ENCODE data around the gene TBKBP1.
"Not testable (repeated sequence)": the region's sequence is repeated elsewhere in the genome, so short reads cannot be mapped to it uniquely, and the experiment has no call there.

The TBKBP1 gene

DNA sequence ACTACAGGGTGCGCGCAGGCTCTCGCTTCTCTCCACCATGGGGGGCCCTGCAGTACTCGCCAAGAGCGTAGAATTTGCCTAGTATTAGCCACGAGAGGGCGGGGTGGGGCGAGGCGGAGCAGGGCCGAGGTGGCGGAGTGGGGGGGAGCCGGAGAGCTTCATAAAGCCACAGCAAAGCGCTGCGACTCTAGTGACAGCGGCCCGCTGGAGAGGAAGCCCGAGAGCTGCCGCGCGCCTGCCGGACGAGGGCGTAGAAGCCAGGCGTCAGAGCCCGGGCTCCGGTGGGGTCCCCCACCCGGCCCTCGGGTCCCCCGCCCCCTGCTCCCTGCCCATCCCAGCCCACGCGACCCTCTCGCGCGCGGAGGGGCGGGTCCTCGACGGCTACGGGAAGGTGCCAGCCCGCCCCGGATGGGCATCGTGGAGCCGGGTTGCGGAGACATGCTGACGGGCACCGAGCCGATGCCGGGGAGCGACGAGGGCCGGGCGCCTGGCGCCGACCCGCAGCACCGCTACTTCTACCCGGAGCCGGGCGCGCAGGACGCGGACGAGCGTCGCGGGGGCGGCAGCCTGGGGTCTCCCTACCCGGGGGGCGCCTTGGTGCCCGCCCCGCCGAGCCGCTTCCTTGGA, 39.2 kb downstream of the TBKBP1 start, which contains the start of gene TBX21:
Gene TBX21 (plus strand): TSS at position 190 of the 627 bp plus-strand sequence. CDS start 219 bp downstream, at position 409.
- no peak for DNase-seq (ENCODE audit: low read depth)

DNA sequence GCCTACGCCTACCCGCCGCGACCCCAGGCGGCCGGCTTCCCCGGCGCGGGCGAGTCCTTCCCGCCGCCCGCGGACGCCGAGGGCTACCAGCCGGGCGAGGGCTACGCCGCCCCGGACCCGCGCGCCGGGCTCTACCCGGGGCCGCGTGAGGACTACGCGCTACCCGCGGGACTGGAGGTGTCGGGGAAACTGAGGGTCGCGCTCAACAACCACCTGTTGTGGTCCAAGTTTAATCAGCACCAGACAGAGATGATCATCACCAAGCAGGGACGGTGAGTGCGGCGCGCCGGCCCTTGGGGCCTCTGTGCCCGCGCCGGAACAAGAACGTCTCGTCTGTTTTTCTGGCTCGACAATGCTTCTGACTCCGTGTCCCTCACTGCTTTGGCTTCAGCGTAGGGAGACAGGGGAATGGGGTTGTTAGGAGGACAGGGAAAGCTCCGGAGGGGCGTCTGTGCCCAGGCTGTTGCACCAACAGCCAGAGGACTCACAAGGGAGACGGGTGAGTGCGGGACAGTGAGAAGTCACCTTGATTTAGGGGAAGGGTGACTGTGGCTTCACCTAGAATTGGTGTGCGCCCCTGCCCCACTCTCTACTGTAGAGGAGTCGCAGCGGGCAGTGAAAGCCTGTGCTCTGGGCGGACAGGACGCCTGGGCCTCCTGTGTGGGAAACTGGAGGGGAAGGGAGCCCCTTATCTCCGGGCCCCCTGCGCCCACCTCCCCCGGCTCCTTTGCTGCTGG, 39.9 kb downstream of the TBKBP1 start:
- no peak for DNase-seq (ENCODE audit: low read depth)

DNA sequence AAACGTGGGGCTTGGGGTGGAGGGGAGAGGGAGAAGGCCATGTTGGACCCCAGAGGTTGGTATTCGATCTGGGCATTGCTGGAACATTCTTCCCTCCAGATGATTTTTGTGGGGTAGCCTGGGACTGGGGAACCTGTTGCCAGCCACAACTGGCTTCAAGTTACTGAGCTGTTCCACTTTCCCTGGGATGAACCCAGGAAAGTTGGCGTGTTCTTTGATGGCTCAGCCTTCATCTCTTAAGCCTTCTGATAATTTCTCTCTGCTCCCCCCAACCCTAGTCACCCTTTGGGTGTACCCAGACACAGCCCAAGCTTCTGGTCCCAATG, 41.1 kb downstream of the TBKBP1 start:
- DNase-seq (ENCODE audit: low read depth) = no peak

DNA sequence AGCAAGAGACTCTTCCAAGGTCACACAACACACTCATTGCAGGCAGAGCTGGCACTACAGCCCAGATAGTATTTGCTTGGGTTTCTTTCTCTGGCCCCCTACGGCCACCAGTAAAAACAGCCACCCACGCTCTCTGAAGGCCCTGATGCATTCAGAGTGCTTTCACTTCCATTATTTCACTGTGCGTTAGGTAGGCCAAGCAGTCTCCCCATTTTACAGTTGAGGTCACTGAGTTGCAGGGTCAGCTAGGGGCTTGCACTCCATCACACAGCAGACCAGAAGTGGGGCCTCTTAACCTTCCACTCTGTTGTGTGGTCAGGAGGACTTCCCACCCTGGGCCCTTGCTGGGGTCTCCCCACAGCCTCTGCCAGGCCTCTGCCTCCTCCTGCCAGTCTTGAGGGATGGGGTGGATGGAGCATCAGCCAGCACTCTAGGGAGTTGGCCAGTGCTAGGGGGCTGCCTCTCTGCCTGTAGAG, 41.6 kb downstream of the TBKBP1 start:
- DNase-seq (ENCODE audit: low read depth) = no peak

DNA sequence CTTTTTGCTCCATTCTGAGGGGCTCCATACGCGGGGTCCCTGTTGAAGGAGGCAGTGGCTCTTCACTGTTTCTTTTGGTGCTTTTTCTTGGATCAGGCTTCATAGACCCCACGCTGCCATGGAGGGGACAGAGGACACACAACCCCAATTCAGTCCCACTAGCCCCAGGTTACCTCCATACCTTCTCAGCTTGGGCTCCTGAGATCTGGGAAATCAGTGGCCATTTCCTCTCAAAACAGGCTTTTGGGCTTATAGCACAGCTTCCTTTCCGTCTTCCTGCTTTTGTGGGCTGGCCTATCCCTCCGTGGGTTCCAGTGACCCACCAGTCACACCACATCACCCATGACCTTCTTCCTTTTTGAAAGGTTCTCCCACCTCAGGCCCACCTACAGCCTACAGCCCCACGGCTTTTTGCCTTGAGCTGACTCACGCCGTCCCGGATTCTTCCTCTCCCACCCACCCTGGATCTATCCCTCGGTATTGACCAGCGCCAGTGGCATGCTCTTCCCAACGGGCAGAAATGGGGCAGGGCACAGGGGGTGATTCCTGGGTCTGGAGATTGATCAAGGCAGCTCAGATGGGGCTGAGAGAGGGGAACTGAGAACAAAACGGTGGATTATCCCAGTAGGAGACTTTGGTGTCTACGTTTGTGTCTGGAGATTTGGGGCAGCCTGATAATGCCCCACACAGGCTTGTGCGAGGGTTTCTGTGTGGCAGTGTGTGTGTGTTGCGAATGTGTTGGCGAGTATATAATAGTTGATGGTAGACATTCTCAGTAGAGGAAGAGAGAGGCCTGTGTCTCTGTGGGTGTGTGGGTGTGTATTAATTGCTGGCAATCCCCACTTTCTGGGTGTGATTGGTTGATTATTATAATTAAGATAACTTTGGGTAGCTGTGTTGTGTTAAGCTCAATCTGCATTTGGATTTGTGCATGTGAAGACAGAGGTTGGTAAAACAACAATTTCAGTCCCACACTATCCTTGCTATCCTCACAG, 42.8 kb downstream of the TBKBP1 start:
- no peak for DNase-seq (ENCODE audit: low read depth)

DNA sequence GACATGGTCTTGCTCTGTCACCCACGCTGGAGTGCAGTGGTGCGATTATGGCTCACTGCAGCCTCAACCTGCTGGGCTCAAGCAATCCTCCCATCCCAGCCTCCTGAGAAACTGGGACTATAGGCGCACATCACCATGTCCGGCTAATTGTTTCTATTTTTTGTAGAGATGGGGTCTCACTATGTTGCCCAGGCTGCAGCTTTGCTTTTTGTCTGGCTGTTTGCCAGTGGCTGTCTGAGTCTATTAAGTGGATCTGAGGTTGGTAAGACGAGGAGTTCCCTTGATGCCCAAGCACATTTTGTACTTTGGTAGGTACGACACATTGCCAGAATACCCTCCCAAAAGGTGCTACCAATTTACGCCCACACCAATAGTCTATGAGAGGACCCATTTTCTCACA, 44.2 kb downstream of the TBKBP1 start:
- no peak for DNase-seq (ENCODE audit: low read depth)

DNA sequence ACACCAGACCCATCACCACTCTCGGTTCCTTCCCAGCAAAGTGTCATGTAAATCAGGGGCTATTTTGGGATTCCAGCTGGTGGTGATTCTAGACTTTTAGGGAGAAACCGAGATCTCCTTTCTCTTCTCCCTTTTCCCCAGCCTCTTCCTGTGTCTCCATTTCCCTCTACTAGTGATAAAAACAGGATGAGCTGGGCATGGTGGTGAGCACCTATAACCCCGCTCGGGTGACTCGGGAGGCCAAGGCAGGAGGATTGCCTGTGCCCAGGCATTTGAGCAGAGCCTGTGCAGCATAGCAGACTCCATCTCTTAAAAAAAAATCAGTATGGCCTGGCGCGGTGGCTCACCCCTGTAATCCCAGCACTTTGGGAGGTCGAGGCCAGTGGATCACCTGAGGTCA, 45.2 kb downstream of the TBKBP1 start:
- DNase-seq (ENCODE audit: low read depth) = no peak

DNA sequence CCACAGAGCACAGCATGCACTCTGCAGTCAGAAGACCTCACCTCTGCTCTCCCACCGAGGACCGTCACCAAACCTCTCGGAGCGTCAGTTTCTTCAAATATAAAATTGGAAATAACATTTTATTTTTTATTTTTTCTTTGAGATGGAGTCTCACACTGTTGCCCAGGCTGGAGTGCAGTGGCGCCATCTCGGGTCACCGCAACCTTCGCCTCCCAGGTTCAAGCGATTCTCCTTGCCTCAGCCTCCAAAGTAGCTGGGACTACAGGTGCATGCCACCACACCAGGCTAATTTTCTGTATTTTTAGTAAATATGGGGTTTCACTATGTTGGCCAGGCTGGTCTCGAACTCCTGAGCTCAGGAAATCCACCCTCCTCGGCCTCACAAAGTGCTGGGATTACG, 46.0 kb downstream of the TBKBP1 start:
- DNase-seq (ENCODE audit: low read depth) = not testable (repeated sequence)

DNA sequence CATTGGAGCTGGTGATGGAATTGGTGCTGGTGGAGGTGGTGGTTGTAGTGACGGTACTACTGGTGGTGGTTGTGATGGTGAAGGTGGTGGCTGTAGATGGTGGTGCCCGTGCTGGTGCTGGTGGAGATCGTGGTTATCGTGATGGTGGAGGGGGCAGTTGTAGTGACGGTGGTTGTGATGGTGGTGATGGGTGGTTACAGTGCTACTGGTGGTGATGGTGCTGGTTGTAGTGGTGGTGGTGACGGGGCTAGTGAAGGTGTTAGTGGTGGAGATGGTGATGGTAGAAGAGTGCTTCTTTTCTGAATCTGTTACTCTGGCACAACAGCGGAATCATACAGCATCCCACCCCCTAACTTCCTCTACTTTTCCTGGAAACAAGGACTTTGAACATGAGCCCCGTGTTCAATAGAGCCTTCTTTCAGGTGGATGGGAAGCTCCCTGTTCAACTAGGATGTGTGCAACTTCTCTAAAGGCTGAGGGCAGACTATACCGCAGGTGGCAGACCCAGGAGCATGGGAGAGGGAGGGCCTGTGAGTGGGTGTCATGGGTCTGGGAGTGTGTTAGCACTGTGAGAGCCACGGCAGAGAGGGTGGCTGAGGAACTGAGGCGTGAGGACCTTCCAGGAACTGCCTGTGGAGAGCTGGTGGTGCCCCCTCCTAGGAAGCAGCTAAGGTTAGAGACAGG, 47.3 kb downstream of the TBKBP1 start:
- no peak for DNase-seq (ENCODE audit: low read depth)

DNA sequence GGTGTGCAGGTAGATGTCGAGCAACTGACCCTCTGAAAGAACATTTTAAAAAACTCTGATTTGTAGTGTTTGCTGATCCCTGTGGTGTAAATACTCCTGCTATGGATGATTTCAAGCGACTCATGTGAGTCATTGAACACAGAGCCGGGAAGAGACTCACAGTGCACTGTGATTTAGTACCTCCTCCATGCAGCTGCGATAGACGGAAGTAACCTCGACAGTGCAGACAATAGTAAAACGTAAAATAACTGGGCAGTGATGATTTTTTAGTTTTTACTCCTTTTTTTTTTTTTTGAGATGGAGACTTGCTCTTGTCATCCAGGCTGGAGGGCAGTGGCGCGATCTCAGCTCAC, 47.8 kb downstream of the TBKBP1 start:
- DNase-seq (ENCODE audit: low read depth) = no peak

DNA sequence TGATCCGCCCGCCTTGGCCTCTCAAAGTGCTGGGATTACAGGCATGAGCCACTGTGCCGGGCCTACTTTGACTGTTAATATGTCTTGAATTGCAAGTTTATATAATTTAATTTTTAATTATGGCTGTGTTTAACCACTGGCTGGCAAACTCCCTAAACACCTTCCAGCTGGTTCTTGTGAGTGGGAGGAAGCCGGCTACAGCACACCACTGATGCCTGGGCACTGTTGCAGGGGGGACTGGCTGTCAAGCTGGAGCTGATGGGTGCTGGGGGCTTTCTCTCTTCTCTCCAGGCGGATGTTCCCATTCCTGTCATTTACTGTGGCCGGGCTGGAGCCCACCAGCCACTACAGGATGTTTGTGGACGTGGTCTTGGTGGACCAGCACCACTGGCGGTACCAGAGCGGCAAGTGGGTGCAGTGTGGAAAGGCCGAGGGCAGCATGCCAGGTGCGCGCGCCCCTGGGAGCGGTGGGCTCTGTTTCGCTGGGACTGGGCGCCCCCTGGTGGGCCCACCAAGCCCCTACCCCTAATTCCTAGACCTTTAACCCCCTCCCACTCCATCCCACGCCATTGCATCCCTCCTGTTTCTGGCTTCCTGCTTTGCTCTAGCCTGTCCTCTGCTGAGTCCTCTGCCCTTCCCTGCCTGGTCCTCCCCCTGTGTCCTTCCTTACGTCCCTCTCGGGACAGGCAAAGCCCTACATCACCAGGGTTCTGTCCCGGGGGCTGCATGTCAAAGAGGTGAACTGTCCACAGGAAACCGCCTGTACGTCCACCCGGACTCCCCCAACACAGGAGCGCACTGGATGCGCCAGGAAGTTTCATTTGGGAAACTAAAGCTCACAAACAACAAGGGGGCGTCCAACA, 48.6 kb downstream of the TBKBP1 start:
- DNase-seq (ENCODE audit: low read depth) = no peak

DNA sequence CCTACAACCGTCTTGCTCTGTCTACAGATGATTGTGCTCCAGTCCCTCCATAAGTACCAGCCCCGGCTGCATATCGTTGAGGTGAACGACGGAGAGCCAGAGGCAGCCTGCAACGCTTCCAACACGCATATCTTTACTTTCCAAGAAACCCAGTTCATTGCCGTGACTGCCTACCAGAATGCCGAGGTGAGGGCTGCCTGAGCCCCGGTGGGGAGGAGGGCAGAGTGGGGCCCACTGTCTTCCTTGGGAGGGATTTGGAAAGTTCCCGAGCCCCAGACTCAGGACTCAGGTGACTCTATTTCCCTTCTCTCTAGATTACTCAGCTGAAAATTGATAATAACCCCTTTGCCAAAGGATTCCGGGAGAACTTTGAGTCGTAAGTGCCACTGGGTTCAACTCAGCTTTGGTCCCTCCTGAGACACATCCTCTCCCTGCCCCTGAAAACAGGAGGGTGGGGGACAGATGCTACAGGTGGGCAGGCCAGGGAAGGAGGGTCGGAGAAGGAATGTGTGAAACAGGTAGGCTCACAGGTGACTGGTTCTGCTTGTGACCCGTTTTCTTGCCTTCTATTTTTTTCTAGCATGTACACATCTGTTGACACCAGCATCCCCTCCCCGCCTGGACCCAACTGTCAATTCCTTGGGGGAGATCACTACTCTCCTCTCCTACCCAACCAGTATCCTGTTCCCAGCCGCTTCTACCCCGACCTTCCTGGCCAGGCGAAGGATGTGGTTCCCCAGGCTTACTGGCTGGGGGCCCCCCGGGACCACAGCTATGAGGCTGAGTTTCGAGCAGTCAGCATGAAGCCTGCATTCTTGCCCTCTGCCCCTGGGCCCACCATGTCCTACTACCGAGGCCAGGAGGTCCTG, 50.4 kb downstream of the TBKBP1 start:
- no peak for DNase-seq (ENCODE audit: low read depth)

DNA sequence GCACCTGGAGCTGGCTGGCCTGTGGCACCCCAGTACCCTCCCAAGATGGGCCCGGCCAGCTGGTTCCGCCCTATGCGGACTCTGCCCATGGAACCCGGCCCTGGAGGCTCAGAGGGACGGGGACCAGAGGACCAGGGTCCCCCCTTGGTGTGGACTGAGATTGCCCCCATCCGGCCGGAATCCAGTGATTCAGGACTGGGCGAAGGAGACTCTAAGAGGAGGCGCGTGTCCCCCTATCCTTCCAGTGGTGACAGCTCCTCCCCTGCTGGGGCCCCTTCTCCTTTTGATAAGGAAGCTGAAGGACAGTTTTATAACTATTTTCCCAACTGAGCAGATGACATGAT, 51.0 kb downstream of the TBKBP1 start:
- no peak for DNase-seq (ENCODE audit: low read depth)

DNA sequence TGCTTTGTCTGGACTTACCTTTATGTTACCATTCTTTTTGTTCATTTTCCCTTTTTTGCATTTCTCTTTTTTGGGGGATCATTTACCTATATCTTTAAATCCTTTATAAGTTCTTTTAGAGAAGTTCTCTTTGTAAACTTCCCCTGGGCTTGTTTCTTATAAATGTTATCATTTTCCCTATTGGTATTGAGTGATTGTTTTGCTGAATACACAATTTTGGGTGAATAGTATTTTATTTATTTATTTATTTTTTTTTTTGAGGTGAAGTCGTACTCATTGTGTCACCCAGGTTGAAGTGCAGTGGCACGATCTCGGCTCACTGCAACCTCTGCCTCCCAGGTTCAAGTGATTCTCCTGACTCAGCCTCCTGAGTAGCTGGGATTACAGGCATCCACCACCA, 57.5 kb downstream of the TBKBP1 start:
- DNase-seq (ENCODE audit: low read depth) = no peak

DNA sequence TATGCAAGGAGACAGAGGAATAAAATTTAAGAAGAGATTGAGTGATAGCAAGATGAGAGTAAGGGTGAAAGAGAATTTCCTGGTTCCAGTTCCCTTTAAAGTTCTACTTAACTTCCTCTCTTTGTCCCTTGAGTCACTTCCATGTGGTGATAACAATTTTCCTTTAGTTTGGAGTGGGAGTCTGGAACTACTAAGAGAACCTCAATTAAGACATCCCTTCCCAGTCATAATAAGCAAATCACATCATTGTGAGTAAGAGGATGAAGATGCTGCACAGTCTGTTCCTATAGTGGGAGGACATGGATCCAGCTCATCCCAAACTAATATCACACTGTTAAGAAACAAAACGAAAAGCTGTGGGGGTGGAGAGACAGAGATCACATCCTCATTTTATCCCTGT, 63.4 kb downstream of the TBKBP1 start:
- DNase-seq (ENCODE audit: low read depth) = no peak

DNA sequence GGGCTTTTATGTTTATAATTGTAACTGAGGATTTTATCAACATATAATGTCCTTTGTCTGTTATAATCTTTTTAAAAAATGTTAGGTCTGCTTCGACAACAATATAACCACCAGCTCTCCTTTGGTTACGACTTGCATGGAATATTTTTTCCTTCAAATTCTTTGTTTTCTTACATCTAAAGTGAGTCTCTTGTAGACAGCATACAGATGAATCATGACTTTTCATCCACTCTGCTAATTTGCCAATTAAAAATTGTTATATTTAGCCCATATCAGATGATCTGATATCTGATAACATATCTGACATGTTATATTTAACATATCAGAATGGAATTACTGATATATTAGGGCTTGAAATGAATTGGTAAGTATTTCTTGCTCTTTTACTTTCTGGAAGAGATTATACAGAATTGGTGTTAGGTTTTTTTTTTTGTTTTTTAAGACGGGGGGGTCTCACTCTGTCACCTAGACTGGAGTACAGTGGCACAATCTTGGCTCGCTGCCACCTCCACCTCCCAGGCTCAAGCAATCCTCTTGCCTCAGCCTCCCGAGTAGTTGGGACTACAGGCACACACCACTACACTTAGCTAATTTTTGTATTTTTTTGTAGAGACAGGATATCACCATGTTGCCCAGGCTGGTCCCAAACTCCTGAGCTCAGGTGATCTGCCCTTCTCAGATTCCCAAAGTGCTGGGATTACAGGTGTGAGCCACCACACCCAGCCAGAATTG, 66.6 kb downstream of the TBKBP1 start:
- DNase-seq (ENCODE audit: low read depth) = no peak

Measured in fibroblast of the conjunctiva (primary cell).